ENCODE results near the gene SLC26A11. TPM values are rescaled to one million over a fixed set of nuclear protein-coding genes. Genes with fewer than 3 reads are reported as not detected.
A peak's percentile ranks its signal among the peaks of the same experiment; 100 is the strongest.

SLC26A11 gene
- total and polyA plus RNA-seq, 2 of the 13 experiments (the other 11 are each of a cell fraction or from before 2014, with no cell fraction given), result 8.7 to 13.2 TPM

DNA sequence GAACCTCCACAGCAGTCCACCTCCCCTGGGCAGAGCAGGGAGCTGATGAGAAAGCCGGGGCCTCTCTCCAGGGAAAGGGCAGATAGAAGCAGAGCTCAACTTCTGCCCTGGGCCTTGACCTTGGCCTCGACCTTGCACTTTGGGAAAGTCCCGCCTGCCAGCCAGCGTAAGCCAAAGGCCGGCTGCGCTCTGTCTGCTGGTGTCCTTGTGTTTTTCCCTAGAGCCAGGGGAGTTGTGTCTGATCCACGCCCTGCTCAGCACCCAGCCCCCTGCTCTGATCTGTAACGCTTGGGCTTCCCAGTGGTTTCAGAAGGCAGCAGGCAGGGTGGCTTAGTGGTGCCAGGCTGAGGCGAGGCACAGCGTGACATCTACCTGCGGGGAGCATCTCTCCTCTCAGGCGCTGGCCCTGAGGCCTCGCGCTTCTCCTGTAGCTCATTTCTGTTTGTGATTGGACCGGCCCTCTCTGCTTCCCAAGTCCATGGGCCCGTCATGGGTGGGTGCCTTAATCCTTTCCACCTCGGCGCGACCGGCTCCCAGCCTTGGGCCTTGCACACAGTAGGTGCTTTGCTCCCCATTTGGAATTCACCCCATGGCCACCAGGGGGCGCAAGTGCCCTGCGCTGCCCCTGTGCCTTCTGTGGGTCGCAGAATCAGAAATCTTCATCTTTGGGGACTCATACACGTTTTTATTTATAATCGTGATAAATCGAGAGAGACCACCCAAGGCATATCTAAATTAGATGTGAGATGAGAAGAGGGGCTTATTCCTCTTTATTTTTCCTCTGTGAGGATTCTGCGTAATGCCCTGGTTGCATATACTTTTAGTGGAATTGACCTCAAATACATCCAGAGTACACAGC lies 24.3 kb upstream of the SLC26A11 start (continued):
- TF ChIP-seq, protein P1, sequence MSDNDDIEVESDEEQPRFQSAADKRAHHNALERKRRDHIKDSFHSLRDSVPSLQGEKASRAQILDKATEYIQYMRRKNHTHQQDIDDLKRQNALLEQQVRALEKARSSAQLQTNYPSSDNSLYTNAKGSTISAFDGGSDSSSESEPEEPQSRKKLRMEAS (IDR thresholded peaks at IDR 0.05), result 0 out of 2 replicates have a peak, but pooled peaks have one; percentile 34
- TF ChIP-seq MZF1 (CRISPR knock-in tag; IDR thresholded peaks at IDR 0.05; ENCODE audit: borderline replicate concordance), result no peak
- TF ChIP-seq HES4 (CRISPR knock-in tag; IDR thresholded peaks at IDR 0.05; ENCODE audit: borderline replicate concordance), result no peak
- TF ChIP-seq NFATC3 (CRISPR knock-in tag; IDR thresholded peaks at IDR 0.05), result no peak
- TF ChIP-seq NFE2 (CRISPR knock-in tag; IDR thresholded peaks at IDR 0.05), result no peak
- no peak for TF ChIP-seq ZNF292 (CRISPR knock-in tag; IDR thresholded peaks at IDR 0.05; ENCODE audit: borderline replicate concordance, low read depth)
- no peak for TF ChIP-seq GFI1 (CRISPR knock-in tag; IDR thresholded peaks at IDR 0.05; ENCODE audit: borderline replicate concordance)
- 0 out of 2 replicates have a peak, but pooled peaks have one; percentile 11 for TF ChIP-seq MIER2 (CRISPR knock-in tag; IDR thresholded peaks at IDR 0.05)
- 0 out of 2 replicates have a peak, but pooled peaks have one; percentile 74 for TF ChIP-seq ZNF678 (CRISPR knock-in tag; IDR thresholded peaks at IDR 0.05)
- no peak for TF ChIP-seq ZSCAN12 (CRISPR knock-in tag; IDR thresholded peaks at IDR 0.05)
- TF ChIP-seq, protein P2, sequence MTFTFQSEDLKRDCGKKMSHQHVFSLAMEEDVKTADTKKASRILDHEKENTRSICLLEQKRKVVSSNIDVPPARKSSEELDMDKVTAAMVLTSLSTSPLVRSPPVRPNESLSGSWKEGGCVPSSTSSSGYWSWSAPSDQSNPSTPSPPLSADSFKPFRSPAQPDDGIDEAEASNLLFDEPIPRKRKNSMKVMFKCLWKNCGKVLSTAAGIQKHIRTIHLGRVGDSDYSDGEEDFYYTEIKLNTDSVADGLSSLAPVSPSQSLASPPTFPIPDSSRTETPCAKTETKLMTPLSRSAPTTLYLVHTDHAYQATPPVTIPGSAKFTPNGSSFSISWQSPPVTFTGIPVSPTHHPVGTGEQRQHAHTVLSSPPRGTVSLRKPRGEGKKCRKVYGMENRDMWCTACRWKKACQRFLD (CRISPR knock-in tag; IDR thresholded peaks at IDR 0.05; ENCODE audit: borderline replicate concordance), result no peak
- TF ChIP-seq GABPA (IDR thresholded peaks at IDR 0.05; ENCODE audit: low read depth, low read length), result no peak
- no peak for TF ChIP-seq GABPA (CRISPR knock-in tag; IDR thresholded peaks at IDR 0.05; ENCODE audit: low read depth)
- TF ChIP-seq DMAP1 (CRISPR knock-in tag; IDR thresholded peaks at IDR 0.05), result no peak
- TF ChIP-seq, protein P3, sequence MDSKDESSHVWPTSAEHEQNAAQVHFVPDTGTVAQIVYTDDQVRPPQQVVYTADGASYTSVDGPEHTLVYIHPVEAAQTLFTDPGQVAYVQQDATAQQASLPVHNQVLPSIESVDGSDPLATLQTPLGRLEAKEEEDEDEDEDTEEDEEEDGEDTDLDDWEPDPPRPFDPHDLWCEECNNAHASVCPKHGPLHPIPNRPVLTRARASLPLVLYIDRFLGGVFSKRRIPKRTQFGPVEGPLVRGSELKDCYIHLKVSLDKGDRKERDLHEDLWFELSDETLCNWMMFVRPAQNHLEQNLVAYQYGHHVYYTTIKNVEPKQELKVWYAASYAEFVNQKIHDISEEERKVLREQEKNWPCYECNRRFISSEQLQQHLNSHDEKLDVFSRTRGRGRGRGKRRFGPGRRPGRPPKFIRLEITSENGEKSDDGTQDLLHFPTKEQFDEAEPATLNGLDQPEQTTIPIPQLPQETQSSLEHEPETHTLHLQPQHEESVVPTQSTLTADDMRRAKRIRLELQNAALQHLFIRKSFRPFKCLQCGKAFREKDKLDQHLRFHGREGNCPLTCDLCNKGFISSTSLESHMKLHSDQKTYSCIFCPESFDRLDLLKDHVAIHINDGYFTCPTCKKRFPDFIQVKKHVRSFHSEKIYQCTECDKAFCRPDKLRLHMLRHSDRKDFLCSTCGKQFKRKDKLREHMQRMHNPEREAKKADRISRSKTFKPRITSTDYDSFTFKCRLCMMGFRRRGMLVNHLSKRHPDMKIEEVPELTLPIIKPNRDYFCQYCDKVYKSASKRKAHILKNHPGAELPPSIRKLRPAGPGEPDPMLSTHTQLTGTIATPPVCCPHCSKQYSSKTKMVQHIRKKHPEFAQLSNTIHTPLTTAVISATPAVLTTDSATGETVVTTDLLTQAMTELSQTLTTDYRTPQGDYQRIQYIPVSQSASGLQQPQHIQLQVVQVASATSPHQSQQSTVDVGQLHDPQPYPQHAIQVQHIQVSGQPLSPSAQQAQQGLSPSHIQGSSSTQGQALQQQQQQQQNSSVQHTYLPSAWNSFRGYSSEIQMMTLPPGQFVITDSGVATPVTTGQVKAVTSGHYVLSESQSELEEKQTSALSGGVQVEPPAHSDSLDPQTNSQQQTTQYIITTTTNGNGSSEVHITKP (CRISPR knock-in tag; IDR thresholded peaks at IDR 0.05; ENCODE audit: low read depth), result no peak
- TF ChIP-seq, protein P4, sequence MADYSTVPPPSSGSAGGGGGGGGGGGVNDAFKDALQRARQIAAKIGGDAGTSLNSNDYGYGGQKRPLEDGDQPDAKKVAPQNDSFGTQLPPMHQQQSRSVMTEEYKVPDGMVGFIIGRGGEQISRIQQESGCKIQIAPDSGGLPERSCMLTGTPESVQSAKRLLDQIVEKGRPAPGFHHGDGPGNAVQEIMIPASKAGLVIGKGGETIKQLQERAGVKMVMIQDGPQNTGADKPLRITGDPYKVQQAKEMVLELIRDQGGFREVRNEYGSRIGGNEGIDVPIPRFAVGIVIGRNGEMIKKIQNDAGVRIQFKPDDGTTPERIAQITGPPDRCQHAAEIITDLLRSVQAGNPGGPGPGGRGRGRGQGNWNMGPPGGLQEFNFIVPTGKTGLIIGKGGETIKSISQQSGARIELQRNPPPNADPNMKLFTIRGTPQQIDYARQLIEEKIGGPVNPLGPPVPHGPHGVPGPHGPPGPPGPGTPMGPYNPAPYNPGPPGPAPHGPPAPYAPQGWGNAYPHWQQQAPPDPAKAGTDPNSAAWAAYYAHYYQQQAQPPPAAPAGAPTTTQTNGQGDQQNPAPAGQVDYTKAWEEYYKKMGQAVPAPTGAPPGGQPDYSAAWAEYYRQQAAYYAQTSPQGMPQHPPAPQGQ (CRISPR knock-in tag; IDR thresholded peaks at IDR 0.05; ENCODE audit: borderline replicate concordance), result no peak
- TF ChIP-seq ZNF234 (CRISPR knock-in tag; conservative IDR thresholded peaks at IDR 0.05), result no peak
- TF ChIP-seq, protein P5, sequence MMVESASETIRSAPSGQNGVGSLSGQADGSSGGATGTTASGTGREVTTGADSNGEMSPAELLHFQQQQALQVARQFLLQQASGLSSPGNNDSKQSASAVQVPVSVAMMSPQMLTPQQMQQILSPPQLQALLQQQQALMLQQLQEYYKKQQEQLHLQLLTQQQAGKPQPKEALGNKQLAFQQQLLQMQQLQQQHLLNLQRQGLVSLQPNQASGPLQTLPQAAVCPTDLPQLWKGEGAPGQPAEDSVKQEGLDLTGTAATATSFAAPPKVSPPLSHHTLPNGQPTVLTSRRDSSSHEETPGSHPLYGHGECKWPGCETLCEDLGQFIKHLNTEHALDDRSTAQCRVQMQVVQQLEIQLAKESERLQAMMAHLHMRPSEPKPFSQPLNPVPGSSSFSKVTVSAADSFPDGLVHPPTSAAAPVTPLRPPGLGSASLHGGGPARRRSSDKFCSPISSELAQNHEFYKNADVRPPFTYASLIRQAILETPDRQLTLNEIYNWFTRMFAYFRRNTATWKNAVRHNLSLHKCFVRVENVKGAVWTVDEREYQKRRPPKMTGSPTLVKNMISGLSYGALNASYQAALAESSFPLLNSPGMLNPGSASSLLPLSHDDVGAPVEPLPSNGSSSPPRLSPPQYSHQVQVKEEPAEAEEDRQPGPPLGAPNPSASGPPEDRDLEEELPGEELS (CRISPR knock-in tag; IDR thresholded peaks at IDR 0.05), result no peak
- peak; percentile 44; the same call in 1 of the 2 replicates for TF ChIP-seq NCOA2 (CRISPR knock-in tag; IDR thresholded peaks at IDR 0.05)
- TF ChIP-seq MAFK (conservative IDR thresholded peaks at IDR 0.05 in 1 of 2, IDR thresholded peaks at IDR 0.05 in 1 of 2; ENCODE audit: low read length in 2 of 2), result no peak

Measured in HepG2 (cell line).